ENCODE results near the gene PANK2.

DNA sequence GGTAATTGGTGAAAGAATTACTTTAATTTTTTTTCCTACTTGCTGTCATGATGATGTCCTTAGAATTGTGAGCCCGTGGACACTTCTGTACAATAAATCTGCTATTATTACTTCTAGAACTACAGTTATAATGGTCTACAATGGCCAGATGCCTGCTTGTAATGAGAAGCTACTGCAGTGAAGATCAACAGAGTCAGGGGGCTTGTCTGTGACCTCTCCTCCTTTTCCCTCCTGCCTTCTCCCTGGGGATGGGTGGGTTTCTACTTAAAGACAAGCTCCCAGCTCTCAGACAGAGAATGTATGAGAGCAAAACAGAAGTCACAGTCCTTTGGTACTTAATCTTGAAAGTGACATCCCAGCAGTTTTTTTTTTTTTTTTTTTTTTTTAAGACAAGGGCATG lies 13.2 kb upstream of the PANK2 start:
- TF ChIP-seq CTCF (conservative IDR thresholded peaks at IDR 0.05; ENCODE audit: low read depth in 2 of 2) (no peak), REST (IDR thresholded peaks at IDR 0.05; ENCODE audit: unreplicated experiment) (no peak), JUNB (IDR thresholded peaks at IDR 0.05; ENCODE audit: unreplicated experiment) (no peak), POLR2AphosphoS5 (IDR thresholded peaks at IDR 0.05; ENCODE audit: low read depth) (no peak), EZH2 (IDR thresholded peaks at IDR 0.05; ENCODE audit: low read depth, unreplicated experiment) (no peak), EZH2phosphoT487 (IDR thresholded peaks at IDR 0.05; ENCODE audit: unreplicated experiment) (no peak), CREB1 (CRISPR knock-in tag; IDR thresholded peaks at IDR 0.05; ENCODE audit: low read depth) (no peak), NANOG (IDR thresholded peaks at IDR 0.05; ENCODE audit: borderline replicate concordance) (no peak), ZNF114 (CRISPR knock-in tag; IDR thresholded peaks at IDR 0.05) (no peak), ZNF331 (CRISPR knock-in tag; IDR thresholded peaks at IDR 0.05; ENCODE audit: low read depth) (no peak), ETS1 (IDR thresholded peaks at IDR 0.05) (no peak), STAT1 (IDR thresholded peaks at IDR 0.05; ENCODE audit: unreplicated experiment) (no peak)

All from GM23338 (cell line).